Measurements from ENCODE around the gene PILRA. TPM values are rescaled to one million over a fixed set of nuclear protein-coding genes. Genes with fewer than 3 reads are reported as not detected.

Gene PILRA
- total and polyA plus RNA-seq, 2 donors from 2014 or later, result 15.4 to 18.8 TPM

DNA sequence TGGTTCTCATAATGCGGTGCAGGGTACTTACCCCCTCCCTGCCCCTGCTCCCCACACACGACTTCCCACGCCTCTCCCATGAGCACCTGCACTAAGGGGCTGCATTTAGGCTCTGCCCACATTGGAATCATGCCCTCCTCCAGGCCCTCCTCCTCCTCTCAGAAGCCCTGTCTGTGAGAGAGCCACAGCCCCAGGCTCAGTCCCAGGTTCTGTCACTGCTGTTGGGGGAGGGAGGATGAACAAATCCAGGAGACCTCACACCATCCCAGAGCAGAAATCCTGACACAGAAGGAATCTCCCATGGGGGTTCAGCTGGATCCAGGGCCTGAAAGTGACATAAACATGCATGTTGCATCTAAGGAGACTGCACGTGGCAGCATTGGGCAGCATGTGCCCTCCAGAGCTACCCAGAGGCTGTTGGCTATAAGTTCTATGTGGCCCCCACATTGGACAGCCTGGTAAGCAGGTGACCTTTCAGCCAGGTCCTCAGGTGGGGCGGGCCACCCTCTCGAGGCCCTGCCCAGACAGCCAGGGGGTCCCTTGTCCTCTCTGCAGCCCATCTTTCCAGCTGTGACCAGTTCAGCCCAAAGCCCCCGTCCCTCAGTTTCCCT, 1.6 kb upstream of the PILRA start:
- FAIRE-seq, result no peak
- Histone ChIP-seq H3K27me3 (ENCODE audit: control insufficient read depth, insufficient read depth, low read length) (no peaks in the 10 kb centered on the region), H3K27ac (ENCODE audit: low read depth in 2 of 2, low read length in 2 of 2) (no peak overlapping the region), H3K9me3 (ENCODE audit: control insufficient read depth in 2 of 3, insufficient read depth in 1 of 3, low read length in 3 of 3) (no peaks in the 10 kb centered on the region), H3K4me1 (ENCODE audit: control insufficient read depth in 2 of 3, insufficient read depth in 2 of 3, low read depth in 1 of 3, low read length in 3 of 3) (peaks cover 0 to 3% (median 0%) of the 10 kb centered on the region in 3 donors), H3K4me3 (ENCODE audit: low read length in 3 of 3) (no peak overlapping the region), H3K36me3 (ENCODE audit: control insufficient read depth in 2 of 3, insufficient read depth in 3 of 3, low read length in 3 of 3) (no peaks in the 10 kb centered on the region), H3K9ac (ENCODE audit: low read length in 3 of 3) (no peak overlapping the region)
- peak in 1 of 5 donors; percentile 53 for DNase-seq
- intact Hi-C loops (cut with DNase I), result no loop called here
- TF ChIP-seq, protein P1, sequence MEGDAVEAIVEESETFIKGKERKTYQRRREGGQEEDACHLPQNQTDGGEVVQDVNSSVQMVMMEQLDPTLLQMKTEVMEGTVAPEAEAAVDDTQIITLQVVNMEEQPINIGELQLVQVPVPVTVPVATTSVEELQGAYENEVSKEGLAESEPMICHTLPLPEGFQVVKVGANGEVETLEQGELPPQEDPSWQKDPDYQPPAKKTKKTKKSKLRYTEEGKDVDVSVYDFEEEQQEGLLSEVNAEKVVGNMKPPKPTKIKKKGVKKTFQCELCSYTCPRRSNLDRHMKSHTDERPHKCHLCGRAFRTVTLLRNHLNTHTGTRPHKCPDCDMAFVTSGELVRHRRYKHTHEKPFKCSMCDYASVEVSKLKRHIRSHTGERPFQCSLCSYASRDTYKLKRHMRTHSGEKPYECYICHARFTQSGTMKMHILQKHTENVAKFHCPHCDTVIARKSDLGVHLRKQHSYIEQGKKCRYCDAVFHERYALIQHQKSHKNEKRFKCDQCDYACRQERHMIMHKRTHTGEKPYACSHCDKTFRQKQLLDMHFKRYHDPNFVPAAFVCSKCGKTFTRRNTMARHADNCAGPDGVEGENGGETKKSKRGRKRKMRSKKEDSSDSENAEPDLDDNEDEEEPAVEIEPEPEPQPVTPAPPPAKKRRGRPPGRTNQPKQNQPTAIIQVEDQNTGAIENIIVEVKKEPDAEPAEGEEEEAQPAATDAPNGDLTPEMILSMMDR (IDR thresholded peaks at IDR 0.05; ENCODE audit: borderline replicate concordance, extremely low read depth, insufficient read depth), result no peak

DNA sequence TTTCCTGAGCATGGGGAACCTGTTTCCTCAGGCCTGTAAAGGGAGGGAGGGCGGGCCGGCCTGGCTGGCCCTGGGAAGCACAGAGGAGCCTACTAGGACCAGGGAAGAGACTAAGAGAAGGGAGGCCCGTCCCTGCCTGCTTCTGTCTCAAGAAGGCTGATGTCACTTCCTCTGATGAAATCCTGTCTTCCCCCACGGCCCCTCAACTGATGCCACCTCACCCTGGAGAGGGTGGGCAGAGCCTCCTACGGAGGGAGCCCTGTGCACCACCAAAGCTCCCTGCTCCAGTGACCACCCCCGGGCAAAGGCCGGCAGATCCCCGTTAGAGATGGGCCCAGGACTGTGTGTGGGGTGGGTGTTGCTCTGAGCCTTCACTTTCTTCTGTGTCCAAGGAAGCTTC, 1.0 kb upstream of the PILRA start:
- intact Hi-C loops (cut with DNase I), result no loop called here
- no peak overlapping the region for H3K4me3 ChIP-seq (ENCODE audit: low read length in 3 of 3)
- H3K27ac ChIP-seq (ENCODE audit: low read depth in 2 of 2, low read length in 2 of 2), result no peak overlapping the region
- TF ChIP-seq, protein P1 (IDR thresholded peaks at IDR 0.05; ENCODE audit: borderline replicate concordance, extremely low read depth, insufficient read depth), result no peak
- peaks cover 0 to 3% (median 0%) of the 10 kb centered on the region in 3 donors for H3K4me1 ChIP-seq (ENCODE audit: control insufficient read depth in 2 of 3, insufficient read depth in 2 of 3, low read depth in 1 of 3, low read length in 3 of 3)
- H3K9me3 ChIP-seq (ENCODE audit: control insufficient read depth in 2 of 3, insufficient read depth in 1 of 3, low read length in 3 of 3), result no peaks in the 10 kb centered on the region
- peak in 2 of 5 donors; percentile 9 to 73 for DNase-seq
- no peaks in the 10 kb centered on the region for H3K27me3 ChIP-seq (ENCODE audit: control insufficient read depth, insufficient read depth, low read length)
- no peaks in the 10 kb centered on the region for H3K36me3 ChIP-seq (ENCODE audit: control insufficient read depth in 2 of 3, insufficient read depth in 3 of 3, low read length in 3 of 3)
- peak overlapping the region in 1 of 3 donors; percentile 3 for H3K9ac ChIP-seq (ENCODE audit: low read length in 3 of 3)
- no peak for FAIRE-seq

DNA sequence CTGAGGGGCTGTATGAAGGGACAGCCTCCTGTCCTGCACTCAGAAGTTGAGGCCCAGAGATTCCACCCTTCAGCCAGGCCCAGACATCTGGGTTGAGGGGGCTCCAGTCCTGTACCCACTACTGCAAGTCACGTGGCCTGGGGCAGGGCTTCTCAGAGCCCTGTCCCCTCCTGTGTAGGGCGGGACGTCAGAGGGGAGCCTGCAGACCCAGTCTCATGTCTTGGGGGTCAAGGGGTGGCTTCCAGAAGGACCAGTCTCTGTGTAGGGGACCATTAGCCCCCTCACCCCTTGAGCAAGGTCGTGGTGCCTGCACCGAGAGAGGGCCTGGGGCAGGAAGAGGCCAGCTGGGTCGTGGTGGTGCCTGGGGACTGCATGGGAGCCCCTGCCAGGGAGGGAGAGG, 593 bp upstream of the PILRA start:
- no peaks in the 10 kb centered on the region for H3K9me3 ChIP-seq (ENCODE audit: control insufficient read depth in 2 of 3, insufficient read depth in 1 of 3, low read length in 3 of 3)
- no peak overlapping the region for H3K4me3 ChIP-seq (ENCODE audit: low read length in 3 of 3)
- DNase-seq (peak in 1 of 5 donors; percentile 70), FAIRE-seq (no peak)
- intact Hi-C loops (cut with DNase I), result no loop called here
- no peak overlapping the region for H3K27ac ChIP-seq (ENCODE audit: low read depth in 2 of 2, low read length in 2 of 2)
- peak overlapping the region in 1 of 3 donors; percentile 3 for H3K9ac ChIP-seq (ENCODE audit: low read length in 3 of 3)
- no peaks in the 10 kb centered on the region for H3K27me3 ChIP-seq (ENCODE audit: control insufficient read depth, insufficient read depth, low read length)
- no peaks in the 10 kb centered on the region for H3K36me3 ChIP-seq (ENCODE audit: control insufficient read depth in 2 of 3, insufficient read depth in 3 of 3, low read length in 3 of 3)
- H3K4me1 ChIP-seq (ENCODE audit: control insufficient read depth in 2 of 3, insufficient read depth in 2 of 3, low read depth in 1 of 3, low read length in 3 of 3), result peaks cover 0 to 3% (median 0%) of the 10 kb centered on the region in 3 donors
- TF ChIP-seq, protein P1 (IDR thresholded peaks at IDR 0.05; ENCODE audit: borderline replicate concordance, extremely low read depth, insufficient read depth), result no peak
